CD14-positive monocyte (primary cell): Measurements from ENCODE around the gene SH3BP5. TPM values are rescaled to one million over a fixed set of nuclear protein-coding genes. Genes with fewer than 3 reads are reported as not detected.

Source experiments
- DNase-seq, 3 donors: peaks; one replicate each; pipeline ENCODE4 v3.0.0-alpha.2; 2011 to 2022
- H2AFZ ChIP-seq: 2 replicates; pipeline ENCODE4 v1.6.0; 2012; ENCODE audit warnings: mild to moderate bottlenecking, low read depth, low read length, inconsistent platforms; ENCODE audit not compliant: insufficient read depth, poor library complexity, severe bottlenecking
- H3K27ac ChIP-seq, 2 donors: 1 replicate in 1 of 2; 2 replicates in 1 of 2; pipeline ENCODE4 v1.5.1; 2012 to 2013; ENCODE audit warnings: low read length in 2 of 2, control low read depth in 1 of 2, inconsistent platforms in 1 of 2, low read depth in 1 of 2, mild to moderate bottlenecking in 1 of 2
- H3K27me3 ChIP-seq, 2 donors: one replicate each; pipeline versions ENCODE4 v1.6.0 to v1.6.1; 2011 to 2013; ENCODE audit warnings: low read length in 2 of 2; ENCODE audit not compliant: control insufficient read depth in 2 of 2, insufficient read depth in 2 of 2
- H3K36me3 ChIP-seq, 2 donors: replicated peaks in 1 of 2; 1 replicate in 1 of 2; 2 replicates in 1 of 2; pipeline versions ENCODE4 v1.5.1 to v1.6.1; 2012 to 2013; ENCODE audit warnings: low read length in 2 of 2, control low read depth in 1 of 2, inconsistent platforms in 1 of 2, mild to moderate bottlenecking in 1 of 2; ENCODE audit not compliant: insufficient read depth in 2 of 2, control insufficient read depth in 1 of 2
- H3K4me1 ChIP-seq, 2 donors: 1 replicate in 1 of 2; 2 replicates in 1 of 2; pipeline versions ENCODE4 v1.5.1 to v1.6.1; 2012 to 2013; ENCODE audit warnings: low read length in 2 of 2, control low read depth in 1 of 2, inconsistent platforms in 1 of 2, mild to moderate bottlenecking in 1 of 2, moderate library complexity in 1 of 2; ENCODE audit not compliant: insufficient read depth in 2 of 2, control insufficient read depth in 1 of 2
- H3K4me2 ChIP-seq: replicated peaks from 2 replicates; pipeline ENCODE3; 2012; ENCODE audit warnings: low read length, moderate library complexity, mild to moderate bottlenecking; ENCODE audit not compliant: poor library complexity, severe bottlenecking; ENCODE audit errors: extremely low read depth
- H3K4me3 ChIP-seq, 3 experiments: fragments of 200-600 bp in 1 of 3; sonication (generic) in 1 of 3; replicated peaks in 1 of 3; 1 replicate in 2 of 3; 2 replicates in 1 of 3; pipeline ENCODE4 v1.5.1; 2011 to 2013; ENCODE audit warnings: low read length in 3 of 3, mild to moderate bottlenecking in 3 of 3, control low read depth in 2 of 3, low read depth in 2 of 3, inconsistent platforms in 1 of 3, moderate library complexity in 1 of 3
- H3K79me2 ChIP-seq: 2 replicates; pipeline ENCODE4 v1.6.0; 2012; ENCODE audit warnings: mild to moderate bottlenecking, control low read depth, inconsistent platforms, low read length, moderate library complexity; ENCODE audit not compliant: insufficient read depth
- H3K9ac ChIP-seq: 2 replicates; pipeline ENCODE4 v1.6.0; 2017; ENCODE audit warnings: low read length, mild to moderate bottlenecking; ENCODE audit not compliant: insufficient read depth, poor library complexity, severe bottlenecking
- H3K9me3 ChIP-seq, 2 donors: replicated peaks in 1 of 2; 1 replicate in 1 of 2; 2 replicates in 1 of 2; pipeline versions ENCODE4 v1.5.1 to v1.6.1; 2012 to 2013; ENCODE audit warnings: low read length in 2 of 2, control low read depth in 1 of 2; ENCODE audit not compliant: control insufficient read depth in 1 of 2, insufficient read depth in 1 of 2
- H4K20me1 ChIP-seq: 2 replicates; pipeline ENCODE4 v1.6.0; 2012; ENCODE audit warnings: mild to moderate bottlenecking, low read length, control low read depth, moderate library complexity; ENCODE audit not compliant: insufficient read depth
- H3K27ac Mint-ChIP-seq, 7 donors: one replicate each; pipeline ENCODE4 v1.8.0; 2020; ENCODE audit warnings: mild to moderate bottlenecking in 7 of 7, mixed read lengths in 7 of 7, moderate library complexity in 6 of 7, inconsistent platforms in 2 of 7
- H3K27me3 Mint-ChIP-seq, 3 donors: one replicate each; pipeline ENCODE4 v1.8.0; 2021 to 2022; ENCODE audit warnings: low read depth in 3 of 3, mild to moderate bottlenecking in 3 of 3, mixed read lengths in 3 of 3, moderate library complexity in 3 of 3, inconsistent platforms in 1 of 3
- H3K36me3 Mint-ChIP-seq, 2 donors: one replicate each; pipeline ENCODE4 v1.8.0; 2020; ENCODE audit warnings: mixed read lengths in 2 of 2, inconsistent platforms in 1 of 2, mild to moderate bottlenecking in 1 of 2
- H3K4me1 Mint-ChIP-seq: one replicate; pipeline ENCODE4 v1.8.0; 2020; ENCODE audit warnings: mild to moderate bottlenecking, mixed read lengths
- H3K4me3 Mint-ChIP-seq, 2 donors: one replicate each; pipeline ENCODE4 v1.8.0; 2020; ENCODE audit warnings: mild to moderate bottlenecking in 2 of 2, mixed read lengths in 2 of 2, moderate library complexity in 1 of 2
- H3K9me3 Mint-ChIP-seq, 7 donors: one replicate each; pipeline ENCODE4 v1.8.0; 2020 to 2022; ENCODE audit warnings: mixed read lengths in 7 of 7, mild to moderate bottlenecking in 6 of 7, moderate library complexity in 6 of 7, inconsistent platforms in 2 of 7
- CTCF ChIP-seq: fragments of 200-600 bp; IDR thresholded peaks from one replicate; pipeline ENCODE4 v1.8.0; 2022; ENCODE audit warnings: antibody characterized with exemption, mild to moderate bottlenecking
- WGBS: methylation state at CpG from one replicate; pipeline ENCODE4 v1.1.5; 2013; ENCODE audit warnings: missing lambda C conversion rate; ENCODE audit not compliant: insufficient coverage; 5-methylcytosine and 5-hydroxymethylcytosine counted together
- intact Hi-C, 2 donors: fragments of 100-400 bp; cut with micrococcal nuclease; formaldehyde crosslinking; loops; one replicate each; pipeline versions ENCODE4 v1.15.0 to v1.15.1; 2023
- polyA plus RNA-seq, 3 donors: library from polyadenylated mRNA; depleted of rRNA in 1 of 3; unstranded in 2 of 3; stranded (reverse) in 1 of 3; fragments of 300-500 nt in 2 of 3; fragments of >200 nt in 1 of 3; fragmentation: Illumina TruSeq in 2 of 3; gene quantifications; 1 replicate in 2 of 3; 2 replicates in 1 of 3; pipeline ENCODE4 v1.2.3, GENCODE V29; 2012 to 2021

The SH3BP5 gene
- polyA plus RNA-seq, 3 donors = 10.7 to 29.6 (median 22.8) TPM

- DNase-seq = no peak
- H3K79me2 ChIP-seq = peaks cover 28% of the 10 kb centered on the region
These were observed 21.7 kb downstream of the SH3BP5 start for GRCh38 chr3:15310491-15311370.

More at GRCh38 chr3:15310491-15311370, 21.7 kb downstream of the SH3BP5 start:
- H3K27ac ChIP-seq = peak overlapping the region in 1 of 2 donors; percentile 23
- 91% methylated on average over 4 of the region's 6 CpGs for WGBS
- no peaks in the 10 kb centered on the region for H3K9me3 Mint-ChIP-seq
- peaks cover 0 to 6% (median 0%) of the 10 kb centered on the region in 3 donors for H3K27me3 Mint-ChIP-seq
- peaks cover 37 to 62% of the 10 kb centered on the region in 2 donors for H3K36me3 Mint-ChIP-seq
- no peaks in the 10 kb centered on the region for H3K27me3 ChIP-seq
- no peak overlapping the region for H3K4me3 Mint-ChIP-seq
- no peak overlapping the region for H2AFZ ChIP-seq
- H3K4me3 ChIP-seq = no peak overlapping the region
- peaks cover 30 to 36% of the 10 kb centered on the region in 2 donors for H3K4me1 ChIP-seq
- no peak overlapping the region for H3K4me2 ChIP-seq
- no peaks in the 10 kb centered on the region for H3K9me3 ChIP-seq
- intact Hi-C loops = no loop called here
- peaks cover 43% of the 10 kb centered on the region for H3K4me1 Mint-ChIP-seq
- H3K9ac ChIP-seq = no peak overlapping the region
- TF ChIP-seq CTCF = no peak
- peaks cover 30% of the 10 kb centered on the region for H4K20me1 ChIP-seq
- peak overlapping the region in 4 of 7 donors; percentile 3 to 37 (median 20) for H3K27ac Mint-ChIP-seq
- peaks cover 0 to 15% of the 10 kb centered on the region in 2 donors for H3K36me3 ChIP-seq
